K562 (cell line): ENCODE results near the gene XYLB. TPM values are rescaled to one million over a fixed set of nuclear protein-coding genes. Genes with fewer than 3 reads are reported as not detected.
A peak's percentile ranks its signal among the peaks of the same experiment; 100 is the strongest.

Experiments
- ATAC-seq: fragments of 200-7000 bp; cut with Tn5 transposase; 3 replicates; pipeline ENCODE4 v1.9.1; 2020; ENCODE audit warnings: moderate library complexity
- BruUV-seq: library from RNA; stranded (reverse); fragments of 400-500 nt; replicated peaks from 2 replicates; lab custom pipeline; 2021; lab: Mats Ljungman, UMichigan
- CTCF ChIA-PET: fragments of 300-600 bp; formaldehyde crosslinking; extraction: SDS; loops from one replicate; lab custom pipeline; 2021; ENCODE audit warnings: low intra/inter-chr PET ratio; lab: Yijun Ruan, JAX
- POLR2A ChIA-PET: fragments of 300-600, 350-650 bp; sonication (Branson Sonifier 250); formaldehyde crosslinking; extraction: SDS; loops from one replicate; lab custom pipeline; 2021; ENCODE audit warnings: antibody characterized with exemption, inconsistent platforms; lab: Yijun Ruan, JAX
- DNase-seq, 4 experiments: peaks; one replicate each; pipeline versions ENCODE4 v3.0.0 to v3.0.0-alpha.2; 2011 to 2018; ENCODE audit warnings: low spot score in 3 of 4, mixed read lengths in 3 of 4; ENCODE audit errors: extremely low read depth in 1 of 4
- FAIRE-seq: peaks from 2 replicates; lab custom pipeline; 2011; peaks lifted over from hg19 to GRCh38; lab: Jason Lieb, UNC
- H2AFZ ChIP-seq: 2 replicates; pipeline ENCODE4 v1.6.0; 2011; ENCODE audit warnings: low read depth, low read length, control low read depth, inconsistent platforms
- H3K27ac ChIP-seq: fragments of 200-600 bp; 3 replicates; pipeline ENCODE4 v1.8.0; 2011; ENCODE audit warnings: low read depth, mild to moderate bottlenecking, control low read depth, inconsistent platforms, low read length, moderate library complexity, mixed read lengths; ENCODE audit errors: extremely low read depth
- H3K27me3 ChIP-seq, 2 experiments: fragments of 300-600 bp in 1 of 2; 2 replicates in 1 of 2; 3 replicates in 1 of 2; pipeline versions ENCODE4 v1.6.0 to v1.8.0; 2011; ENCODE audit warnings: inconsistent platforms in 2 of 2, low read length in 2 of 2, mild to moderate bottlenecking in 1 of 2, mixed read lengths in 1 of 2, moderate library complexity in 1 of 2; ENCODE audit not compliant: control insufficient read depth in 2 of 2, insufficient read depth in 2 of 2
- H3K36me3 ChIP-seq: fragments of 300-600 bp; 3 replicates; pipeline ENCODE4 v1.8.0; 2011; ENCODE audit warnings: mild to moderate bottlenecking, low read length, inconsistent platforms; ENCODE audit not compliant: control insufficient read depth, insufficient read depth
- H3K4me1 ChIP-seq, 2 experiments: fragments of 200-600 bp in 1 of 2; replicated peaks in 1 of 2; 2 replicates in 1 of 2; 3 replicates in 1 of 2; pipeline versions ENCODE4 v1.5.1 to v1.8.0; 2011; ENCODE audit warnings: inconsistent platforms in 2 of 2, low read length in 2 of 2, mild to moderate bottlenecking in 1 of 2, mixed read lengths in 1 of 2, moderate library complexity in 1 of 2; ENCODE audit not compliant: control insufficient read depth in 2 of 2, insufficient read depth in 2 of 2
- H3K4me2 ChIP-seq: 2 replicates; pipeline ENCODE4 v1.6.1; 2011; ENCODE audit warnings: low read length, control low read depth, inconsistent platforms, mixed read lengths; ENCODE audit not compliant: insufficient read depth
- H3K4me3 ChIP-seq: fragments of 200-600 bp; sonication (generic), shearing (Covaris generic); 2 replicates; pipeline ENCODE4 v1.5.1; 2016; ENCODE audit warnings: control low read depth, inconsistent platforms
- H3K79me2 ChIP-seq: fragments of 200-600 bp; 3 replicates; pipeline ENCODE4 v1.8.0; 2011; ENCODE audit warnings: low read length, inconsistent platforms; ENCODE audit not compliant: control insufficient read depth, insufficient read depth
- H3K9ac ChIP-seq, 2 experiments: 2 replicates each; pipeline versions ENCODE4 v1.6.0 to v1.6.1; 2011; ENCODE audit warnings: low read depth in 2 of 2, low read length in 2 of 2, control low read depth in 1 of 2, inconsistent platforms in 1 of 2, mild to moderate bottlenecking in 1 of 2, mixed read lengths in 1 of 2; ENCODE audit not compliant: insufficient read depth in 1 of 2
- H3K9me1 ChIP-seq: one replicate; pipeline ENCODE4 v1.6.0; 2011; ENCODE audit warnings: inconsistent platforms, mild to moderate bottlenecking, low read length, moderate library complexity; ENCODE audit not compliant: control insufficient read depth, insufficient read depth
- H3K9me3 ChIP-seq: replicated peaks from 2 replicates; pipeline ENCODE4 v1.5.1; 2011; ENCODE audit warnings: low read depth, low read length, inconsistent platforms; ENCODE audit not compliant: control insufficient read depth, insufficient read depth
- H4K20me1 ChIP-seq: replicated peaks from 2 replicates; pipeline ENCODE4 v1.6.1; 2011; ENCODE audit warnings: low read length, inconsistent platforms, mixed read lengths; ENCODE audit not compliant: control insufficient read depth, insufficient read depth
- ARID2 ChIP-seq: fragments of 450-650 bp; IDR thresholded peaks from 2 replicates; pipeline ENCODE4 v1.6.1; 2017; ENCODE audit warnings: antibody characterized with exemption, mild to moderate bottlenecking
- ATF1 ChIP-seq, 2 experiments: fragments of 450-650 bp in 1 of 2; IDR thresholded peaks; 2 replicates each; pipeline ENCODE4 v1.6.1; 2016; ENCODE audit warnings: missing compliant biosample characterization in 1 of 2, missing genetic modification characterization in 1 of 2
- CTBP1 ChIP-seq: fragments of 450-650 bp; IDR thresholded peaks from 2 replicates; pipeline ENCODE4 v1.6.1; 2016; ENCODE audit warnings: borderline replicate concordance
- GATA2 ChIP-seq: sonication (generic); formaldehyde crosslinking; IDR thresholded peaks from 2 replicates; pipeline ENCODE4 v1.4.0; 2020; ENCODE audit warnings: mild to moderate bottlenecking, missing genetic modification reagents
- NR2C2 ChIP-seq, 2 experiments: fragments of 200-800 bp in 1 of 2; sonication (Bioruptor generic) in 1 of 2; sonication (generic) in 1 of 2; formaldehyde crosslinking in 1 of 2; IDR thresholded peaks; 2 replicates each; pipeline versions ENCODE4 v1.6.1 to v1.8.0; 2016 to 2022; ENCODE audit warnings: mild to moderate bottlenecking in 1 of 2, missing compliant biosample characterization in 1 of 2, missing genetic modification characterization in 1 of 2, missing genetic modification reagents in 1 of 2
- SIX5 ChIP-seq, 2 experiments: IDR thresholded peaks; 2 replicates each; pipeline ENCODE4 v1.6.1; 2011; ENCODE audit warnings: low read length in 2 of 2, borderline replicate concordance in 1 of 2, low read depth in 1 of 2, mild to moderate bottlenecking in 1 of 2, moderate library complexity in 1 of 2; ENCODE audit not compliant: insufficient read depth in 1 of 2
- SPI1 ChIP-seq: IDR thresholded peaks from 2 replicates; pipeline ENCODE4 v1.6.1; 2011; ENCODE audit warnings: low read depth, low read length, control low read depth, borderline replicate concordance
- SRF ChIP-seq, 2 experiments: fragments of 250-450, 450-650 bp in 1 of 2; sonication (Bioruptor Pico) in 1 of 2; sonication (generic) in 1 of 2; formaldehyde crosslinking; IDR thresholded peaks; 2 replicates each; pipeline versions ENCODE4 v1.5.0 to v1.5.1; 2020 to 2022; ENCODE audit warnings: mild to moderate bottlenecking in 1 of 2, missing genetic modification reagents in 1 of 2
- TEAD2 ChIP-seq: fragments of 450-650 bp; IDR thresholded peaks from 2 replicates; pipeline ENCODE4 v1.6.1; 2016; ENCODE audit warnings: missing genetic modification characterization, control low read depth, missing compliant biosample characterization
- TRIM24 ChIP-seq, 2 experiments: fragments of 450-650 bp; IDR thresholded peaks; 2 replicates each; pipeline ENCODE4 v1.6.1; 2016
- ZNF316 ChIP-seq: fragments of 450-650 bp; IDR thresholded peaks from 2 replicates; pipeline ENCODE4 v1.6.1; 2016
- ZNF507 ChIP-seq: conservative IDR thresholded peaks from 2 replicates; pipeline ENCODE4 v1.6.1; 2017; ENCODE audit warnings: missing genetic modification characterization, missing compliant biosample characterization
- WGBS: fragments of 100-300 bp; shearing (Covaris generic); methylation state at CpG from one replicate; pipeline ENCODE4 v1.1.6; 2016; ENCODE audit warnings: low coverage, mixed read lengths; ENCODE audit not compliant: insufficient coverage; ENCODE audit errors: missing lambda C conversion rate; 5-methylcytosine and 5-hydroxymethylcytosine counted together
- in situ Hi-C: fragments of 300-500 bp; cut with MboI; formaldehyde crosslinking; loops from 4 replicates; pipeline ENCODE4 v1.15.0; 2018; ENCODE audit warnings: inconsistent platforms, mixed read lengths
- intact Hi-C: fragments of 100-400 bp; cut with micrococcal nuclease; formaldehyde crosslinking; loops from 2 replicates; pipeline ENCODE4 v1.14.2; 2022
- polyA plus RNA-seq, 8 experiments: library from polyadenylated mRNA; depleted of rRNA in 4 of 8; stranded (reverse) in 5 of 8; unstranded in 3 of 8; fragments of >200 nt; fragmentation: Nextera tagmentation in 2 of 8; fragmentation: Illumina TruSeq in 1 of 8; extraction: Ambion mirVana in 2 of 8; extraction: Trizol in 1 of 8; gene quantifications; 2 replicates each; pipeline versions ENCODE4 v1.2.1 to v1.2.3, GENCODE V29; 2011 to 2014; ENCODE audit warnings: inconsistent platforms in 1 of 8, missing spikeins in 1 of 8
- total RNA-seq, 7 experiments: library from RNA; depleted of rRNA in 6 of 7; stranded (reverse); fragments of >200 nt in 6 of 7; fragmentation: Illumina TruSeq in 2 of 7; extraction: Trizol in 2 of 7; gene quantifications; 2 replicates each; pipeline versions ENCODE4 v1.2.1 to v1.2.3, GENCODE V29; 2011 to 2021; ENCODE audit warnings: low replicate concordance in 1 of 7
- TF ChIP-seq, protein P1 (sequence below): sonication (generic); formaldehyde crosslinking; IDR thresholded peaks from 2 replicates; pipeline ENCODE4 v1.4.0; 2020; ENCODE audit warnings: mild to moderate bottlenecking, missing genetic modification reagents

The XYLB gene
- total and polyA plus RNA-seq, 9 of the 15 experiments (the other 6 are each of a cell fraction or from before 2014, with no cell fraction given) = 4.0 to 20.2 (median 13.2) TPM

DNA sequence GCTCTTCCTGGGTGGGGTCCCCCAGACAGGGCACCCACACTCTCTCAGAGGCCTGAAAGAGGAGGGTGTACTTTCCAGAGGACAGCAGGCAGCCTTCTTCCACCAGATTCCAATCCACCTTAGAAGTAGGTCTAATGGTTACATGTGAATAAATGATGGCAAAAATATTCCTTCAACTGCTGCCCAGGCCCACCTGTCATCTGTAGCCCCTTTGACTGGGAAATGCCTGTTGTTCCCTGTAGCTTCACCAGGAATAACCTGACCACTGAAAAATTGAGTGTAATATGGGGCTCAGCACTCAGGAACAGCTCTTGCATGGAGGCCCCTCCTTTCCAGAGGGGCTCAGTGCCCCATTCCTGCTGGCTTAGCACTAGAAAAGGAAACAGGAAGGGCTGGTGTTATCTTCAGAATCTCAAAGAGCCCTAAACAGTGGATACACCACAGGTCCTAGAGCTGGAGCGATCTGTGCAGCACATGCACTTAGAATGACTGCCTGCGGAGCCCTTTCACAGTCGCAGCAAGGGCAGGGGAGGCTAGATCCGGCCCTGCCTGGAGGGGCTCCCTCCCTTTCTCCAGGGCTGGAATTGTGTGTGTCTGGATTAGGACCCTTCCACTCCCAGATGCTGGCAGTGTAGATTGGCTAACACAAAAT is 32.3 kb upstream of the XYLB start (continued):
- TF ChIP-seq NR2C2 (CRISPR knock-in tag; IDR thresholded peaks at IDR 0.05) (no peak), NR2C2 (tag; IDR thresholded peaks at IDR 0.05) (no peak), GATA2 (peak; percentile 59), CTBP1 (no peak), SPI1 (peak; percentile 23; the same call in 1 of the 2 replicates), SRF (CRISPR knock-in tag; IDR thresholded peaks at IDR 0.05) (0 out of 4 replicates have a peak, but pooled peaks of 1 of the 2 experiments have one; percentile 17)

DNA sequence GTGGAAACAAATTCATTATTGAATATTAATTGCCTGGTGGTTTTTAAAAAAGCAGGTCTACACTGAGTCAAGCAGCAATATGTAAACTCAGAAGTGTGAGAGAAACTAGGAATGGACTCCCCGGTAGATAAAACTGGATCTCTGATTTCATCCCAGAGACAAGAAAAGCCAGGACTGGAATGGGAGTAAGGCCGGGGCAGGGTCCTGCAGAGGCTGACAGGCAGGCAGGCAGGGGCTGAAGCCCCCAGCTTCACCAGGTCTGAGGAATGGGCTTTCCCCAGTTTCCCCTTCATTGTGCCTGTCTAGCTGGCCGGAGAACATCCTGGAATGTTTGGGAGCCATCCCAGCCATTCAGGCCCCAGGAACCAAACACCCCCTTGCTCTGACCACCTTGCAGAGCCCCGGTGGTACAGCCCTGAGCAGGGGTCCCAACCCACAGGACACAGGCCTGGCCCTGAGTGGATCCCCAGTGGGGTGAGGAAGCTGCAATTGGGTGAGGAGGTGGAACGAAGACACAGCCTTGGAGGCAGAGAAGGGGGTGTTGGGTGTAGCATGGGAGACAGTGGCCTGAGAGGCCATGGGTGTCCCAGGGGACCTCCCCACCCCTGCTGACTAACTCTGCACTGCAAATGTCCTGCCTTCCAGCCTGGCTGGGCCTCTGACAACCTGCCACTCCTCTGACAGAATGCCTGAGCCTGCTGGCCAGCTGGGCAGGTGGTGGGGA is 31.7 kb upstream of the XYLB start:
- Histone ChIP-seq H3K9ac (no peak overlapping the region; a peak in 1 of 4 replicates), H3K79me2 (no peaks in the 10 kb centered on the region), H2AFZ (no peak overlapping the region), H3K9me1 (no peaks in the 10 kb centered on the region), H3K27me3 (peaks cover 21 to 84% of the 10 kb centered on the region in 2 experiments), H3K9me3 (no peaks in the 10 kb centered on the region), H3K4me1 (peaks cover 0 to 7% of the 10 kb centered on the region in 2 experiments; a peak in 2 of 5 replicates), H3K4me2 (no peak overlapping the region), H4K20me1 (no peaks in the 10 kb centered on the region)
- ChIA-PET CTCF (no interaction called here), POLR2A (interaction anchor here (1.2 kb wide), 1 partner anchor 10 kb away, joined by 3 read pairs; no protein-coding TSS in a partner anchor)
- in situ Hi-C loops = no loop called here
- BruUV-seq = no TSS peak
- no peak for TF ChIP-seq SIX5 (IDR thresholded peaks at IDR 0.05; ENCODE audit: borderline replicate concordance in 1 of 2, insufficient read depth in 1 of 2, low read depth in 1 of 2, low read length in 2 of 2)
- no peak for TF ChIP-seq ATF1 (CRISPR knock-in tag; IDR thresholded peaks at IDR 0.05)
- no peak for TF ChIP-seq ATF1 (tag; IDR thresholded peaks at IDR 0.05)
- TF ChIP-seq, protein P1, sequence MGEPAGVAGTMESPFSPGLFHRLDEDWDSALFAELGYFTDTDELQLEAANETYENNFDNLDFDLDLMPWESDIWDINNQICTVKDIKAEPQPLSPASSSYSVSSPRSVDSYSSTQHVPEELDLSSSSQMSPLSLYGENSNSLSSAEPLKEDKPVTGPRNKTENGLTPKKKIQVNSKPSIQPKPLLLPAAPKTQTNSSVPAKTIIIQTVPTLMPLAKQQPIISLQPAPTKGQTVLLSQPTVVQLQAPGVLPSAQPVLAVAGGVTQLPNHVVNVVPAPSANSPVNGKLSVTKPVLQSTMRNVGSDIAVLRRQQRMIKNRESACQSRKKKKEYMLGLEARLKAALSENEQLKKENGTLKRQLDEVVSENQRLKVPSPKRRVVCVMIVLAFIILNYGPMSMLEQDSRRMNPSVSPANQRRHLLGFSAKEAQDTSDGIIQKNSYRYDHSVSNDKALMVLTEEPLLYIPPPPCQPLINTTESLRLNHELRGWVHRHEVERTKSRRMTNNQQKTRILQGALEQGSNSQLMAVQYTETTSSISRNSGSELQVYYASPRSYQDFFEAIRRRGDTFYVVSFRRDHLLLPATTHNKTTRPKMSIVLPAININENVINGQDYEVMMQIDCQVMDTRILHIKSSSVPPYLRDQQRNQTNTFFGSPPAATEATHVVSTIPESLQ (CRISPR knock-in tag) = no peak
- no peak for TF ChIP-seq TEAD2
- no peak for TF ChIP-seq ARID2
- TF ChIP-seq ZNF507 (tag) = no peak
- no peak for TF ChIP-seq TRIM24 (IDR thresholded peaks at IDR 0.05)
- TF ChIP-seq ZNF316 = no peak
- TF ChIP-seq, all 486 proteins: peak for 0
- intact Hi-C loops = no loop called here
- WGBS = 12% methylated on average over 5 of the region's 5 CpGs
- ATAC-seq (no peak; the same call in none of the 3 replicates), FAIRE-seq (no peak), DNase-seq (no peak)
- Histone ChIP-seq H3K4me3 (no peak overlapping the region), H3K36me3 (no peaks in the 10 kb centered on the region), H3K27ac (no peak overlapping the region)
